ENCODE data around the gene CDC5L. TPM values are rescaled to one million over a fixed set of nuclear protein-coding genes. Genes with fewer than 3 reads are reported as not detected.
A peak's percentile ranks its signal among the peaks of the same experiment; 100 is the strongest.

The CDC5L gene
- total and polyA plus RNA-seq, 2 of the 13 experiments (the other 11 are each of a cell fraction or from before 2014, with no cell fraction given): 11.0 to 34.2 TPM

DNA sequence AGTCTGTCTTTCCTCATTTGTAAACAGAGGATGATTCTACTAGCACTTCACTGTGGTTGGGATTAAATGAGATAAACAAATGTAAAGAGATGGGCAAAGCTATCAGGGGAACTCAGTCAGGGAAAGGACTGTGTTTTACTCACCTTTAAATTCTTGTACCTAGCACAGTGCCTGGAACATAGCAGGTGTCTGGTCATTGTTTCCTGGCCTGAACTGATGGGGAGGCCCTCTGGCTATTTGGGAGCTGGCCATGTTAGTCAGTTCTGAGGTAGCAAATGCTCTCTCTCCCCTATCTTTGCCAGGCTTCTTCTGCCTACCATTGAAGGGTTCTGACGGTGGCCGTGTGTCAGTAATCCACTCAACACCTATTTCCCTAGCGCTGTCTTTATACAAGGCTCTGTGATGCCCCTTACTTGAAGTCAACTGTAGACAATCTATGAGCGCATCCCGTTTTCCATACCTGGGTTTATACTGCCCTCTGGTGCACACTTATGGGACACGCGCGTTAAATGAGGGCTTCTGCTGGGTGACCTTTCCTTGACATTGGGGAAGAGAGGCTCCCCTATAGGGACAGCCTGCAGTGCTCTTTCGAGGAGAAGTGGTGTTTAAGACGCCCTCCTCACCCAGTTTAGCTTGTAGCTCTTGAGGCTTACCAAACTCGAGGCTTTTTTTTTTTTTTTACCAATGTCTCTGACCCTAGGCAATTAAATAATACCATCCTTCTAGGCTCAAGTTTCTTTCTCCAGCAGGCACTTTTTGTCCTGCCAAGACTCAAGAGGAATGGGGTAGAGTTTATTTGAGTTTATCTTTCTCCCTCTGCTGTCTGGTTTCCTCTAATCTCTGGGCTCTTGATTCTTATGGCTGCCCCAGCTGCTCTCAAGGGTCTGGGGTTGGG, 49.0 kb upstream of the CDC5L start (continued):
- TF ChIP-seq, protein P1, sequence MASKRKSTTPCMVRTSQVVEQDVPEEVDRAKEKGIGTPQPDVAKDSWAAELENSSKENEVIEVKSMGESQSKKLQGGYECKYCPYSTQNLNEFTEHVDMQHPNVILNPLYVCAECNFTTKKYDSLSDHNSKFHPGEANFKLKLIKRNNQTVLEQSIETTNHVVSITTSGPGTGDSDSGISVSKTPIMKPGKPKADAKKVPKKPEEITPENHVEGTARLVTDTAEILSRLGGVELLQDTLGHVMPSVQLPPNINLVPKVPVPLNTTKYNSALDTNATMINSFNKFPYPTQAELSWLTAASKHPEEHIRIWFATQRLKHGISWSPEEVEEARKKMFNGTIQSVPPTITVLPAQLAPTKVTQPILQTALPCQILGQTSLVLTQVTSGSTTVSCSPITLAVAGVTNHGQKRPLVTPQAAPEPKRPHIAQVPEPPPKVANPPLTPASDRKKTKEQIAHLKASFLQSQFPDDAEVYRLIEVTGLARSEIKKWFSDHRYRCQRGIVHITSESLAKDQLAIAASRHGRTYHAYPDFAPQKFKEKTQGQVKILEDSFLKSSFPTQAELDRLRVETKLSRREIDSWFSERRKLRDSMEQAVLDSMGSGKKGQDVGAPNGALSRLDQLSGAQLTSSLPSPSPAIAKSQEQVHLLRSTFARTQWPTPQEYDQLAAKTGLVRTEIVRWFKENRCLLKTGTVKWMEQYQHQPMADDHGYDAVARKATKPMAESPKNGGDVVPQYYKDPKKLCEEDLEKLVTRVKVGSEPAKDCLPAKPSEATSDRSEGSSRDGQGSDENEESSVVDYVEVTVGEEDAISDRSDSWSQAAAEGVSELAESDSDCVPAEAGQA (IDR thresholded peaks at IDR 0.05; ENCODE audit: low read depth): no peak
- TF ChIP-seq, protein P1 (CRISPR knock-in tag; IDR thresholded peaks at IDR 0.05; ENCODE audit: borderline replicate concordance): no peak
- TF ChIP-seq ZNF530 (CRISPR knock-in tag; IDR thresholded peaks at IDR 0.05; ENCODE audit: low read depth): no peak
- TF ChIP-seq NR2F1 (CRISPR knock-in tag; IDR thresholded peaks at IDR 0.05): no peak
- TF ChIP-seq TBX2 (CRISPR knock-in tag; IDR thresholded peaks at IDR 0.05; ENCODE audit: borderline replicate concordance): peak; percentile 45
- TF ChIP-seq ZMYM4 (CRISPR knock-in tag; IDR thresholded peaks at IDR 0.05): no peak
- no peak for TF ChIP-seq NFE2 (CRISPR knock-in tag; IDR thresholded peaks at IDR 0.05)
- TF ChIP-seq RORA (CRISPR knock-in tag; IDR thresholded peaks at IDR 0.05): no peak
- peak; percentile 51 for TF ChIP-seq GATAD1 (CRISPR knock-in tag; IDR thresholded peaks at IDR 0.05)
- no peak for TF ChIP-seq KAT7 (CRISPR knock-in tag; IDR thresholded peaks at IDR 0.05; ENCODE audit: borderline replicate concordance)
- TF ChIP-seq, protein P2, sequence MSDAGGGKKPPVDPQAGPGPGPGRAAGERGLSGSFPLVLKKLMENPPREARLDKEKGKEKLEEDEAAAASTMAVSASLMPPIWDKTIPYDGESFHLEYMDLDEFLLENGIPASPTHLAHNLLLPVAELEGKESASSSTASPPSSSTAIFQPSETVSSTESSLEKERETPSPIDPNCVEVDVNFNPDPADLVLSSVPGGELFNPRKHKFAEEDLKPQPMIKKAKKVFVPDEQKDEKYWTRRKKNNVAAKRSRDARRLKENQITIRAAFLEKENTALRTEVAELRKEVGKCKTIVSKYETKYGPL (CRISPR knock-in tag; IDR thresholded peaks at IDR 0.05): no peak
- TF ChIP-seq TGIF2 (CRISPR knock-in tag; IDR thresholded peaks at IDR 0.05): no peak
- TF ChIP-seq, protein P3, sequence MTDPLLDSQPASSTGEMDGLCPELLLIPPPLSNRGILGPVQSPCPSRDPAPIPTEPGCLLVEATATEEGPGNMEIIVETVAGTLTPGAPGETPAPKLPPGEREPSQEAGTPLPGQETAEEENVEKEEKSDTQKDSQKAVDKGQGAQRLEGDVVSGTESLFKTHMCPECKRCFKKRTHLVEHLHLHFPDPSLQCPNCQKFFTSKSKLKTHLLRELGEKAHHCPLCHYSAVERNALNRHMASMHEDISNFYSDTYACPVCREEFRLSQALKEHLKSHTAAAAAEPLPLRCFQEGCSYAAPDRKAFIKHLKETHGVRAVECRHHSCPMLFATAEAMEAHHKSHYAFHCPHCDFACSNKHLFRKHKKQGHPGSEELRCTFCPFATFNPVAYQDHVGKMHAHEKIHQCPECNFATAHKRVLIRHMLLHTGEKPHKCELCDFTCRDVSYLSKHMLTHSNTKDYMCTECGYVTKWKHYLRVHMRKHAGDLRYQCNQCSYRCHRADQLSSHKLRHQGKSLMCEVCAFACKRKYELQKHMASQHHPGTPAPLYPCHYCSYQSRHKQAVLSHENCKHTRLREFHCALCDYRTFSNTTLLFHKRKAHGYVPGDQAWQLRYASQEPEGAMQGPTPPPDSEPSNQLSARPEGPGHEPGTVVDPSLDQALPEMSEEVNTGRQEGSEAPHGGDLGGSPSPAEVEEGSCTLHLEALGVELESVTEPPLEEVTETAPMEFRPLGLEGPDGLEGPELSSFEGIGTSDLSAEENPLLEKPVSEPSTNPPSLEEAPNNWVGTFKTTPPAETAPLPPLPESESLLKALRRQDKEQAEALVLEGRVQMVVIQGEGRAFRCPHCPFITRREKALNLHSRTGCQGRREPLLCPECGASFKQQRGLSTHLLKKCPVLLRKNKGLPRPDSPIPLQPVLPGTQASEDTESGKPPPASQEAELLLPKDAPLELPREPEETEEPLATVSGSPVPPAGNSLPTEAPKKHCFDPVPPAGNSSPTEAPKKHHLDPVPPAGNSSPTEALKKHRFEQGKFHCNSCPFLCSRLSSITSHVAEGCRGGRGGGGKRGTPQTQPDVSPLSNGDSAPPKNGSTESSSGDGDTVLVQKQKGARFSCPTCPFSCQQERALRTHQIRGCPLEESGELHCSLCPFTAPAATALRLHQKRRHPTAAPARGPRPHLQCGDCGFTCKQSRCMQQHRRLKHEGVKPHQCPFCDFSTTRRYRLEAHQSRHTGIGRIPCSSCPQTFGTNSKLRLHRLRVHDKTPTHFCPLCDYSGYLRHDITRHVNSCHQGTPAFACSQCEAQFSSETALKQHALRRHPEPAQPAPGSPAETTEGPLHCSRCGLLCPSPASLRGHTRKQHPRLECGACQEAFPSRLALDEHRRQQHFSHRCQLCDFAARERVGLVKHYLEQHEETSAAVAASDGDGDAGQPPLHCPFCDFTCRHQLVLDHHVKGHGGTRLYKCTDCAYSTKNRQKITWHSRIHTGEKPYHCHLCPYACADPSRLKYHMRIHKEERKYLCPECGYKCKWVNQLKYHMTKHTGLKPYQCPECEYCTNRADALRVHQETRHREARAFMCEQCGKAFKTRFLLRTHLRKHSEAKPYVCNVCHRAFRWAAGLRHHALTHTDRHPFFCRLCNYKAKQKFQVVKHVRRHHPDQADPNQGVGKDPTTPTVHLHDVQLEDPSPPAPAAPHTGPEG (CRISPR knock-in tag; IDR thresholded peaks at IDR 0.05): no peak
- TF ChIP-seq SNRNP70 (IDR thresholded peaks at IDR 0.05; ENCODE audit: low read depth, low read length): no peak
- no peak for TF ChIP-seq HNRNPLL (IDR thresholded peaks at IDR 0.05; ENCODE audit: low read depth, low read length, poor library complexity, severe bottlenecking)
- no peak for TF ChIP-seq ISX (CRISPR knock-in tag; conservative IDR thresholded peaks at IDR 0.05)
- no peak for TF ChIP-seq ZNF83 (CRISPR knock-in tag; IDR thresholded peaks at IDR 0.05; ENCODE audit: borderline replicate concordance)
